Muscle layer of duodenum (tissue), 2 donors: ENCODE measurements around the gene CBL.
"Not testable (repeated sequence)": the region's sequence is repeated elsewhere in the genome, so short reads cannot be mapped to it uniquely, and the experiment has no call there.

Source experiments
- H3K27ac ChIP-seq: one replicate; pipeline ENCODE4 v1.7.0; 2013; ENCODE audit warnings: mild to moderate bottlenecking, low read length
- H3K27me3 ChIP-seq: one replicate; pipeline ENCODE4 v1.7.0; 2013; ENCODE audit warnings: low read depth, mild to moderate bottlenecking, control low read depth, low read length
- H3K36me3 ChIP-seq, 2 donors: one replicate each; pipeline ENCODE4 v1.7.0; 2013; ENCODE audit warnings: low read length in 2 of 2, control low read depth in 1 of 2, mild to moderate bottlenecking in 1 of 2; ENCODE audit not compliant: insufficient read depth in 2 of 2, control insufficient read depth in 1 of 2
- H3K4me1 ChIP-seq, 2 donors: one replicate each; pipeline ENCODE4 v1.7.0; 2013; ENCODE audit warnings: low read length in 2 of 2, mild to moderate bottlenecking in 2 of 2, control low read depth in 1 of 2, moderate library complexity in 1 of 2; ENCODE audit not compliant: insufficient read depth in 2 of 2, control insufficient read depth in 1 of 2
- H3K4me3 ChIP-seq, 2 donors: one replicate each; pipeline ENCODE4 v1.7.0; 2013; ENCODE audit warnings: low read length in 2 of 2, low read depth in 1 of 2, mild to moderate bottlenecking in 1 of 2
- H3K9me3 ChIP-seq, 2 donors: one replicate each; pipeline ENCODE4 v1.7.0; 2013; ENCODE audit warnings: low read length in 2 of 2, control low read depth in 1 of 2, mild to moderate bottlenecking in 1 of 2; ENCODE audit not compliant: control insufficient read depth in 1 of 2
- donor health status: healthy.

Gene CBL

DNA sequence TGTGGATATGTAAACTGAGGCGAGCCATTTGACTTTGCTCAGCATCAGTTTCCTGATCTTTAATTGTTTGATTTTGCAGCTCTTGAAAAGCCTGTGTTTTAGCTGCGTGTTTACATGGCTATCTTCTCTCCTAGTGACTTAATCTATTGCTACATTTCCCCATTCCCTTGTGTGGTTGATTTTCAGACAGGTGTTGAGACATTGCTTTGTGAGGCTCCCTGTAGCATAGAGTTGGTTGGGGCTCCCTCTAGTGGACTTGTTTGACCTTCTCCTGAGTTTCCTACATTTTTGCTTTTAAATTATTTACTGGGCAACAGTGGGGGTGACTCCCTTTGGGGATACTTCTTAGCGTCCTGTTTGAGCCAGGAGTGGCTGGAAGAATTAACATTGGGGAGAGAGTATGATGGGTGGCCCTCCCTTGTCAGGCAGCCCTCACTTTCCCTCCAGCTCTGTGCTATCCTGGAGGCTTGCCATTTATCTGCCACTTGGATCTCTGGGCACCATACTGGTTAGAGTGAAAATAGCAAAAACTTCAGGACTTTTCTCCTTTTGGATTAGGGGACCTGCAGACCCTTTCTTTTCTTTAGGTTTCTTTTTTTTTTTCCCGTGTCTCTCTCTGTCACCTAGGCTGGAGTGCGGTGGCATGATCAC, 9.2 kb upstream of the CBL start:
- Histone ChIP-seq H3K27ac (no peak overlapping the region), H3K4me1 (no peaks in the 10 kb centered on the region), H3K4me3 (no peak overlapping the region), H3K27me3 (no peaks in the 10 kb centered on the region), H3K9me3 (no peaks in the 10 kb centered on the region), H3K36me3 (no peaks in the 10 kb centered on the region)

- Histone ChIP-seq H3K9me3 (no peaks in the 10 kb centered on the region), H3K4me1 (no peaks in the 10 kb centered on the region), H3K27me3 (no peaks in the 10 kb centered on the region), H3K4me3 (no peak overlapping the region), H3K27ac (no peak overlapping the region), H3K36me3 (no peaks in the 10 kb centered on the region)
Measured at GRCh38 chr11:119198925-119199324, 7.2 kb upstream of the CBL start.

DNA sequence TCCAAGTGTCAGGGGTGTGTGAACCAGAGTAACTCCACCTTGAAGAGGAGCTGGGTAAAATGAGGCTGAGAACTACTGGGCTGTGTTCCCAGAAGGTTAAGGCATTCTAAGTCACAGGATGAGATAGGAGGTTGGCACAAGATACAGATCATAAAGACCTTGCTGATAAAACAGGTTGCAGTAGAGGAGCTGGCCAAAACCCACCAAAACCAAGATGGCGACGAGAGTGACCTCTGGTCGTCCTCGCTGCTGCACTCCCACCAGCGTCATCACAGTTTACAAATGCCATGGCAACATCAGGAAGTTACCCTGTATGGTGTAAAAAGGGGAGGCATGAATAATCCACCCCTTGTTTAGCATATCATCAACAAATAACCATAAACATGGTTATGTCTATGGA, 4.9 kb upstream of the CBL start:
- H3K4me1 ChIP-seq, H3K27ac ChIP-seq, H3K9me3 ChIP-seq, H3K36me3 ChIP-seq, H3K4me3 ChIP-seq, H3K27me3 ChIP-seq: not testable (repeated sequence)

GRCh38 chr11:119202554-119202953, 3.6 kb upstream of the CBL start:
- no peaks in the 10 kb centered on the region for H3K9me3 ChIP-seq
- no peaks in the 10 kb centered on the region for H3K36me3 ChIP-seq
- no peaks in the 10 kb centered on the region for H3K27me3 ChIP-seq
- H3K4me3 ChIP-seq: no peak overlapping the region
- peaks cover 5 to 6% of the 10 kb centered on the region in 2 donors for H3K4me1 ChIP-seq
- H3K27ac ChIP-seq: no peak overlapping the region

- Histone ChIP-seq H3K27me3 (no peaks in the 10 kb centered on the region), H3K36me3 (no peaks in the 10 kb centered on the region), H3K9me3 (no peaks in the 10 kb centered on the region), H3K4me3 (no peak overlapping the region), H3K4me1 (peaks cover 8% of the 10 kb centered on the region in 2 donors), H3K27ac (no peak overlapping the region)
Measured at GRCh38 chr11:119204066-119204465, 2.1 kb upstream of the CBL start.

DNA sequence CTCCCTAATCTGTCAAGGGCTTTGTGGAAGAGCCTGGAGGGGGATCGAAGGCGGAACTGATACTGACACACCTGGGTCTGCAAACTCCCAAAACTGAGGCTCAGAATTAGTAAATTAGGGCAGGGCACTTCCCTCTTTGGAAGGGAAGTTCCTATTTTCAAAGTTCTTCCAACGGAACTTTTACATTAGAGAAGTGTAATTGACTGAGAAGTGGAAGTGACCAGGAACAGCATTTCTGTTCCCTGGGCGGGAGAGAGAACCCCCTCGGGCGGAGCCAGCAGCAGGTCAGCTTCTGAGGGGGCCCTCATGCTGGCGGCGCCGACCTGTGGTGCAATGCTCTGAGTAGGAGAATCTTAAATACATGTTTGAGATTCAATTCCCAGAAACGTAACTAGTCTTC, 1.1 kb upstream of the CBL start:
- Histone ChIP-seq H3K27ac (peak overlapping the region; percentile 75), H3K4me1 (peaks cover 8% of the 10 kb centered on the region in 2 donors), H3K27me3 (no peaks in the 10 kb centered on the region), H3K4me3 (peak overlapping the region; percentile 74 to 94), H3K36me3 (no peaks in the 10 kb centered on the region), H3K9me3 (no peaks in the 10 kb centered on the region)

GRCh38 chr11:119206511-119207414, 624 bp downstream of the CBL start:
- Histone ChIP-seq H3K36me3 (no peaks in the 10 kb centered on the region), H3K4me3 (peak overlapping the region; percentile 89 to 94), H3K9me3 (no peaks in the 10 kb centered on the region), H3K27me3 (no peaks in the 10 kb centered on the region), H3K27ac (peak overlapping the region; percentile 73), H3K4me1 (peaks cover 8% of the 10 kb centered on the region in 2 donors)

DNA sequence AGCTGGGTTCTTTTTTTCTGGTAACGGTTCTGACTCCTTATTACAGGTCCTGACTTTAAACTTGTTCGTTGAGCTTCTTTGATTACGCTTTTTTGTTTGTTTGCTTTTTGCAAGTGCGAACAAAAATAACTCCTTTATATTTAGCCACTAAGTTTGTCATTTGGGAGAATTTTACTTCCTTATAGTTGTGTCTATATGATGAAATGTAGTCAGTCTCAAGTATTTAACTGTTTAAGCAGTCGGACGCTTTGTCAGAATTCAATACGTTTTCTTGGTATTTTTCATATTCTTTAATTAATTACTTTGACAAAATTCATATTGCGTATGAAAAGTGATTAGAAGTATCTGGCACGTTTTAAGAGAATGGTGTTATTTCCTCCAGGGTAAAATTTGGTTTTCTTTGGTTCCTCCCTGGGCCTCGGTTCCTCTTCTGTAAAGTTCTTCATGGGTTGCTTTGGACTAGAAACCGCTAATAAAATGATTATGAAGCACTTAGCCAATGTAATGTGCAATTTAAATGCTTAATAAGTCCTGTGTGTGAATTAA, 1.3 kb downstream of the CBL start:
- Histone ChIP-seq H3K27me3 (no peaks in the 10 kb centered on the region), H3K4me3 (peak overlapping the region; percentile 89 to 94), H3K27ac (peak overlapping the region; percentile 73), H3K4me1 (peaks cover 8% of the 10 kb centered on the region in 2 donors), H3K36me3 (no peaks in the 10 kb centered on the region), H3K9me3 (no peaks in the 10 kb centered on the region)

DNA sequence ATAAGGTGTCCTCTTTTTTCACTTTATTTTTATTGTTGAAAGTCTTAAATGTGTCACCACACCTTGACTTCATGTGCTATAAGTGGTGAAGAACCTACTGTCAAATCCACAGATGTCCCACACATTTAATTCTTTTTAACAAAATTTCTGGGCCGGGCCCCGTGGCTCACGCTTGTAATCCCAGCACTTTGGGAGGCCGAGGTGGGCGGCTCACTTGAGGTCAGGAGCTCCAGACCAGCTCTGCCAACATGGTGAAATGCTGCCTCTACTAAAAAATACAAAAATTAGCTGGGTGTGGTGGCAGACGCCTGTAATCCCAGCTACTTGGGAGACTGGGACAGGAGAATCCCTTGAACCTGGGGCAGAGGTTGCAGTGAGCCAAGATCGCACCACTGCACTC, 3.0 kb downstream of the CBL start:
- H3K4me1 ChIP-seq: peaks cover 8% of the 10 kb centered on the region in 2 donors
- no peak overlapping the region for H3K27ac ChIP-seq
- H3K27me3 ChIP-seq: no peaks in the 10 kb centered on the region

GRCh38 chr11:119210050-119210449, 3.9 kb downstream of the CBL start:
- H3K9me3 ChIP-seq: no peaks in the 10 kb centered on the region
- H3K4me1 ChIP-seq: peaks cover 8% of the 10 kb centered on the region in 2 donors
- no peaks in the 10 kb centered on the region for H3K36me3 ChIP-seq
- no peaks in the 10 kb centered on the region for H3K27me3 ChIP-seq
- no peak overlapping the region for H3K27ac ChIP-seq
- H3K4me3 ChIP-seq: no peak overlapping the region

More for the DNA sequence above, 3.0 kb downstream of the CBL start:
- Histone ChIP-seq H3K4me3 (no peak overlapping the region), H3K9me3 (no peaks in the 10 kb centered on the region), H3K36me3 (no peaks in the 10 kb centered on the region)

DNA sequence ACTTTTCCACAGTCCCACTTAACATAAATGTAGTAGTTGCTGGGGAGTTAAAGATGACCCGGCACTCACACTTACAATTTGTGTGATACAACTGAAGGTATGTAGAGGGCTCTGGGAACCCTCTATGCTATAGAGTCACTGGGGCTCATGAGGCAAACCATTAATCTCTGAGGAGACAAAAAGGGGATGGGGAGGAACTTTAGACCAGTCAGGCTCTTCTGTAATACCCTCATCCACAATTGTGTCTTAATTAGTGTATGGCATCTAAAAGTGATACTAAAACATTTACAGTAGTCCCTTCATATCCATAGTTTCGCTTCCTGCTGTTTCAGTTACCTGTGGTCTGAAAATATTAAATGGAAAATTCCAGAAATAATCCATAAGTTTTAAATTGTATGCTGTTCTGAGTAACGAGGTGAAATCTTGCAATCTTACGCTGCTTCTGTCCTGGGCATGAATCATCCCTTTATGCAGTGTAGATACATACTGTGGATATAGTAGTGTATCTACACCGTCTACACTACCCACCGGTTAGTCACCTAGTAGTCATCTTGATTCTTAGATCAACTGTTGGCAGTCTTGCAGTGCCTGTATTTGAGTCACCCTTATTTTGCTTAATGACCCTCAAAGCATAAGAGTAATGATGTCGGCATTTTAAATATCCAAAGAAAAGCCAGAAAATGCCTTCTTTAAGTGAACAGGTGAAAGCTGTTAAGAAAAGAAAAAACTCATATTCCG, 12.2 kb downstream of the CBL start:
- Histone ChIP-seq H3K4me1 (peaks cover 0 to 8% of the 10 kb centered on the region in 2 donors), H3K27ac (no peak overlapping the region), H3K27me3 (no peaks in the 10 kb centered on the region), H3K9me3 (no peaks in the 10 kb centered on the region), H3K4me3 (no peak overlapping the region), H3K36me3 (no peaks in the 10 kb centered on the region)
